Colon (tissue), 2 donors: ENCODE measurements around the gene PLCXD1.
"Not testable (repeated sequence)": the region's sequence is repeated elsewhere in the genome, so short reads cannot be mapped to it uniquely, and the experiment has no call there.

Experiments
- FAIRE-seq: peaks from 2 replicates; lab custom pipeline; 2012; peaks lifted over from hg19 to GRCh38; lab: Jason Lieb, UNC
- donor health status: control.
- donor health status: control.

Gene PLCXD1

GRCh38 chrX:350148-350533 is 69.0 kb downstream of the PLCXD1 start:
- FAIRE-seq = no peak

- no peak for FAIRE-seq
Measured at GRCh38 chrX:350534-351323, 69.5 kb downstream of the PLCXD1 start.

GRCh38 chrX:351324-351641 is 70.1 kb downstream of the PLCXD1 start:
- FAIRE-seq = not testable (repeated sequence)

- FAIRE-seq = no peak
Measured at GRCh38 chrX:351736-352135, 70.6 kb downstream of the PLCXD1 start.

- no peak for FAIRE-seq
Measured at GRCh38 chrX:352181-352580, 71.0 kb downstream of the PLCXD1 start.

- no peak for FAIRE-seq
Measured at GRCh38 chrX:352582-353314, 71.6 kb downstream of the PLCXD1 start.
